GM19467 (cell line): ENCODE results near the gene CNP.

Experiments used
- ATAC-seq: cut with Tn5 transposase; IDR thresholded peaks from one replicate; pipeline ENCODE4 v1.9.1; 2021; ENCODE audit warnings: mild to moderate bottlenecking, moderate library complexity; ENCODE audit not compliant: unreplicated experiment

Gene CNP

DNA sequence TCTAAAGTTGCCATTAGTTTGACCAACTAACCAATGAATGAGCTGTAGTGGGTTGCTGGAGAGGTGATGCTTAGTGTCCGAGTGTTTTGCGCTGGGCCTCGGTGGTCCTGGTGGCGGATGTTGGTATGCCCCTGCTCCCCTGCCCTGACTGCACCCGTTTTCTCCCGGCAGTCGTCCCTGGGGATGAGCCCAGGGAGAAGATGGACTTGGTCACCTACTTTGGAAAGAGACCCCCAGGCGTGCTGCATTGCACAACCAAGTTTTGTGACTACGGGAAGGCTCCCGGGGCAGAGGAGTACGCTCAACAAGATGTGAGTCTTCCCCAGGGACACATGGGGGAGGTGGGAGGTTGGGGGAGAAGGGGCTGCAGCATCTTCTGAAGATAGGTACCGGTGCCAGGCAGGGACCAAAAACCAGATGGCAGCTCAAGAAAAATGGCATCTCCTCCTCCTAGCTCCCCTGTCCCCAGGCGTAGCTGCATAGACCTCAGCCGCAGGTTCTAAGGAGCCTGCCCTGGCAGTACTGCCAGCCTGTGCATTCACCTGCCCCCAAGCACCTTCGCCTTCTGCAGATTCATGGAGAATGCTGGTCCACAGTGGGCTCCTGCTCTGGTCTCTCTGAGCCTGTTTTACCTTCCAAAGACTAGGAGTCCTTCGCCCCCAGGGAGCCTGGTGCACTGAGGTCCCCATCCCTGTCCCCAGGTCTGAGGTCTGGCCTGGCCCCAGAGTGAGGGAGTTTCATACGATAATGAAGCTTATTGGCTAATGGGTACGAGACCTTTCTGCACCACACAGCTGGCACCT lies 5.3 kb downstream of the CNP start:
- ATAC-seq: no peak

DNA sequence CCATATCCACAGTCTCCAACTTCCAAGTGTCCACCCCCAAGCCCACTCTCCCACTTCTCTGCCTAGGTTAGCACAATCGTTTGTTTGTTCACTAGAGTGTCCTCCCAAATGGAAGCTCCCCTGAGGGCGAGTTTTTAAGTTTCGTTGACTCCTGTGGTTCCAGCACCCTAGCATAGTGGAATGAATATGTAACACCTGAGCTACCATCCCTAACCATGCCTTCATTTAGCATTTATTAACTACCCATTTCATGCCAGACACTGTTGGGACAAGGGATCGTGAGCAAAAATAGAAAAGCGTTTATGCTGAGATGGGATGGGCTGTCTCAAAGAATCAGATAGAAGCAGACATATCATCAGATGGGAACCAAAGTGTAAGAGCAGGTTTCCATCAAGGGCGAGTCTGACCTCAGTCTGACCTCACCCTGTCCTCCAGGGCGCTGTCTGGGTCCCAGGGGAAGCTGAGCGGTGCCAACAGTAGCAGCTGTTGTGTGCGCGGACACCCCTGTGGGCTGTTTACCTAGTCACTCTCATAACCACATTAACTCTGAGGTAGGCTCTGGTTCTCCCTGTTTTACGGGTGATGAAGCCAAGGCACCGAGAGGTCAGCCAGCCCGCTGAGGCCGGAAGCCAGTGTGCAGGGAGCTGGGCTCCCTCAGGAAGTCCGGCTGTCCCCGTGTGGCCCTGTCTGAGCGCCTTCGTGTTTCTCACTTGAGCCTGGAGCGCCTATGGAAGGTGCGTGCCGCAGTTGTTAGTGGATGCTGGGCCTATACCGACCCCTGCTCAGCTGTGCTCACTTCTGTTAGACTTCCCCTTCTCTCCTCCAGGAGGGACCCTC lies 6.2 kb downstream of the CNP start:
- no peak for ATAC-seq

DNA sequence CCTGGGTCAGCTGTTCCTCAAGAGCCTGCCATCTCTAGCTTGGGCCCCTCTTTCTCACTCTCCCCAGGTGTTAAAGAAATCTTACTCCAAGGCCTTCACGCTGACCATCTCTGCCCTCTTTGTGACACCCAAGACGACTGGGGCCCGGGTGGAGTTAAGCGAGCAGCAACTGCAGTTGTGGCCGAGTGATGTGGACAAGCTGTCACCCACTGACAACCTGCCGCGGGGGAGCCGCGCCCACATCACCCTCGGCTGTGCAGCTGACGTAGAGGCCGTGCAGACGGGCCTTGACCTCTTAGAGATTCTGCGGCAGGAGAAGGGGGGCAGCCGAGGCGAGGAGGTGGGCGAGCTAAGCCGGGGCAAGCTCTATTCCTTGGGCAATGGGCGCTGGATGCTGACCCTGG lies 6.8 kb downstream of the CNP start:
- ATAC-seq: no peak

DNA sequence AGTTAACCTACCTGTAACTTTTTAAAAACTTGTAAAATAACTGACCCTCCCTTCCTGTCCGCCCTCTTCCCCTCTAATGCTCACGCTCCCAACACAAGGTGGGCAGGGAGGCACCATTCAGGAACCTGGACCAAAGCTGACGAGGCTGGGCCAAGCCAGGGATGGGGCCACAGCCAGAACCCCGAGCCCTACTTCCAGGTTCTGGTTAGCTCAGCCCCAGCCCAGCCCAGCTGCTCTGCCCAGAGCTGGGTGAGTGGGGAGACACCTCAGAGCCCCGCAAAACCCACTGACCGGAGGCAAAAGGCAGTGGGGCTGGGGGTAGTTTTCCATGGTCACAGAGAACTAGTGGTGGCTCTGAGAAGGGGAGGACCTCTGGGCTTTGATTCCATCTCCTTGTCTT lies 7.4 kb downstream of the CNP start:
- ATAC-seq: no peak

DNA sequence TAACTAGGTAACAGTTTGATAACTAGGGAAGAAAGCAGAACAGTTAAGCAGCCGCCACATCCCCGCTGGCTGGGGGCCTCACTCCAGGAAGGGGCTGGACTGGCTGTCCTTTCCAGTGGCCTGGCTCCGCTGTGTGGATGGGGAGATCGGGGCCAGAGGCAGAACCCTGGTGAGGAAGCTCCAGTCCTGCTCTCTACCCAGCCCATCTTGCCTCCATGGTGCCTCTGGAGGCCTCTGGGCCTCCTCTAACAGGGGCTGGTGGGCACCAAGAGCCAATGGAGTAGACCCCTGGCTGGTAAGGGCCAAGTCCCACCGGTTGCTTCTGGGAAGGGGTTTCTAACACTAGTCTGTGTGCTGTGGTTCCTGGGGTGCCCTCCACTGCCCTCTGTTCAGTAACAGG lies 8.1 kb downstream of the CNP start:
- ATAC-seq: no peak

DNA sequence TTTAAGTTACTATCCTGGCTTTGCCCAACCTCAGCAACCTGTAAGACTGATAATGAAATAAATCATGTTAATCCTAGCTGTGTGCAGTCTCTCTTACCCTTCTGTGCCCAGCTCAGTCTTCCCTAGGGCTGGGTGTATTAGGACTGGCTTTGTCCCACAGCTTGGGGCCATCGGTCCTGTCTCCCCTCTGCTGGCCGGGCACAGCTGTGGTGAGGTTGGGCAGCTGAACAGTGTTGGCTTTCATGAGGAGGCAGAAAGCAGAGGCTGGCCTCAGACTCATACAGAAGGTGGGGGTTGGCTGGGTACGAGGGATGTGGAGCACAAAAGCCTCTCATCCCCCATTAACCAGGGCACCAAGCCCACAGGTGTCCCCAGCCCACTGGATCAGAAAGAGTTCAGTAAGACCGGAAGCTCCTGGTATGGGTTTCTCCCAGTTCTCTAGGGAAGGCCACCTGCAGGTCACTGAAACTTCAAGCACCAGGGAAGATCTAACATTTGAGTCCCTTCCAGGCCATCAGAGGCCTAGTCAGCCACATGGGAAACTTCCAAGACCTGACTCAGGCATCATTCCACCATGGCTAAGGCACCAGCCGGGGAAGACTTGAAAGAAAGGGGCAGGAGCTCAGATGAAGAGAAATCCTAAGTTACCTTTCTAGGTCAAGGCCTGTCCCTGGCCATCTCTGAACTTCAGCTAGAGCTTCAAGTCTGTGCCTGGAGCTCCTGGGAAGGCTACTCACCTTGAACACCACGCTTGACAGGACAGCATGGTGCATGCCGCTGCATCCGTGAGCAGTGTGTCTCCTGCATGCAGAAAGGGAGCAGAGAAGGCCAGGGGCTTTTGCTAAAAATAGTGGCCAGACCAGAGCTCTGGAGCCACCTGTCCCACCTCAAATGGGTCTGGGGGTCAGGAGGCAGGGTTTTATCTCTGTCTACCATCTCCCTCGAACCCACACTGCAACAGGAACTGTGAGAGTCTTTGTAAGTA lies 8.8 kb downstream of the CNP start:
- no peak for ATAC-seq

DNA sequence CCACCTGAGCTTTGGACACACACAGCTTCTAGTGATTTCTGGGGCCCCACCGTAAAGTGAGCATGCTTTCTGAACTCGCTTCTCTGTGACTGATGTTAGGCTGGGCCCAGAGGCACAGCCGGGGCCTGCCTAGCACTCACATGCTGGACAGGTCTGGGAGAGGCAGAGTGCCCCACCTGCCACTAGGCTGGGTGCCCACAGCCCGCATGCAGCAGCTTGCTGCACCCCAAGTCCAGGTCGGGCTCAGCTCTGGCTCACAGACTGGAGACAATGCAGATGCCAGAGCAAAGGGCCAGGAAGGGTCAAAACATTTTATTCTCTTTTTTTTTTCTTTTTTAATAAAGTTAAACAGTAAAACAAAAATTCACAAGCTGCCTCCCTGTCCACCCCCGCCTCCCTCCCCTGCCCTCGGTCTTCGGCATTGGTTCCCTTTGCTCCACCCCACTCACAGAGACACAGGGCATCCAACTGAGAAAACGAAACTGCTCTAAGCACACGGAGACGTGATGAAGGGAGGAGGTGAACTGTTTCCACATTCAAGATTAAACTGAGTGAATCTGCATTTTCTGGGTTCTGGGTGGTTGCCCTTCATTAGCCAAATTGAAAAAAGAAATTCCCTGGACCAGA lies 9.7 kb downstream of the CNP start:
- no peak for ATAC-seq

DNA sequence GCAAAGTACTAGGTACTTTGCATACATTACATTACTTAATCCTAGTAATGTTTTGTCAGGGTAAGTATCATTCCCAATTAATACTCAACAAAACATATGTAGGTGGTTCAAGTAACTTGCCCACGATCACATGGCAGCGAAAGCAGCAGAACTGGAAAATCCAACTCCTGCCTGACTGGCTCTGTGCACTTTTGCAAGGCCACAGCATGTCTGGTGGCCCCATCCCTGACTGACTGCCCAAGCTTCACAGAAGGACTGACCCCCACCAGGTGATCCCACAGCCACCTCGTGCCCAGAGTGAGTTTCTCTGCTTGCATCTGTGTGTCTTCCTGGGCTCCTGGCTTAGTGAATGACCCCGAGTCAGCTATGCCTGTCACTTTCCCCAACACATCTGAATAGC lies 11.4 kb downstream of the CNP start:
- no peak for ATAC-seq

DNA sequence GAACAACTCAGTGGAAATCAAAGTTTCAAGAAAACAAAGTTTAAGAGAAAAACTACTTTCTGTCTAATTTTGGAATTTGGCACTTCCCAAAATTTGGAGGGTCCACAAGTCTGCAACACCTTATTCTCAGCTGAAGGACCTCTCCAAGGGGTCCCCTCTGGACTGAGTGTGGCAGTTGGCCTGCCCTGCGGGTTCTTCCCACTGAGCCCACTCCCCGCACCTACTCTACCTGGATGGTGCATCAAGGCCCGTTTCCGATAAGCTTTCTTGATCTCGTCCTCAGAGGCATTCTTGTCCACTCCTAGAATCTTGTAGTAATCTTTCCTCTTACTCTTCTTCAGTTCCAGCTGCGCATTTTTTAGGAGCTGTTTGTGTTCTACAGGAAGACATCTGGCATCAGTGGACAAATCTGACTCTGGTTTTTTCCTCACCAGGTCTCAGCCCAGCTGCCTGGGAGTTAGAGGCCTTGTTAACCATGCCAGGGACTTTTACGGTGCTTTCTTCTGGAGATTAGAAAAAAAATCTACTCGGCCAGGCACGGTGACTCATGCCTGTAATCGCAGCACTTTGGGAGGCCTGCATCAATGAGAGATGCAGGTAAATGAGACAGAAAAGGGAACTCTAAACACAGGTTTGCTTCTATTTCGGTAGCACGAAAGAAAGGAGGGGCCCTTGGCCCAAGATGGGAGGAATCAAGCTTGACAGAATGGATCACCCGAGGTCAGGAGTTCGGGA lies 15.6 kb downstream of the CNP start:
- no peak for ATAC-seq

DNA sequence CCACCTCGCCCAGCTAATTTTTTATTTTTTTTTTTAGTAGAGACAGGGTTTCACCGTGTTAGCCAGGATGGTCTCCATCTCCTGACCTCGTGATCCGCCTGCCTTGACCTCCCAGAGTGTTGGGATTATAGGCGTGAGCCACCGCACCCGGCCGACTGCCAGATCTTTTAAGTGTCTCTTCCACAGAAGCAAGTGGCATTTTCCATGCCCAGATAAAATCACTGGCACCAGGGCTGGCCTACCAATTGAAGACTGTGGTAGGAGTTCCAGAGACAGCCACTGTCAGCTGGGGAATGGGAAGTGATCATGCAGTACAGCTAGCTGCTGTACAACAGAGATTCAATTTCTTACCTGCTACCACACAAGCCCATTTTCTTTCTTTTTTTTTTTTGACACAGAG lies 17.9 kb downstream of the CNP start:
- ATAC-seq: no peak

DNA sequence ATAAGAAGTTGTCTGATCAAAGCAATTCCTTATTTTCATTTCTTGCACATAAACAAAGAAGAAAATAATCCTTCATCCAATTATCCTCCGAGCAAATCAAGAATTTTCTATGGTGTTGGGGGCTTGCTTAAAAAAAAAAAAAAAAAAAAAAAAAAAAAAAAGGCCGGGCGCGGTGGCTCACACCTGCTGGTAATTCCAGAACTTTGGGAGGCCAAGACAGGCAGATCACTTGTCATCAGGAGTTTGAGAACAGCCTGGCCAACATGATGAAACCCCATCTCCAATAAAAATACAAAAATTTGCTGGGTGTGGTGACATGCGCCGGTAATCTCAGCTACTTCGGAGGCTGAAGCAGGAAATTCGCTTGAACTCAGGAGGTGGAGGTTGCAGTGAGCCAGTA lies 19.3 kb downstream of the CNP start:
- ATAC-seq: no peak

DNA sequence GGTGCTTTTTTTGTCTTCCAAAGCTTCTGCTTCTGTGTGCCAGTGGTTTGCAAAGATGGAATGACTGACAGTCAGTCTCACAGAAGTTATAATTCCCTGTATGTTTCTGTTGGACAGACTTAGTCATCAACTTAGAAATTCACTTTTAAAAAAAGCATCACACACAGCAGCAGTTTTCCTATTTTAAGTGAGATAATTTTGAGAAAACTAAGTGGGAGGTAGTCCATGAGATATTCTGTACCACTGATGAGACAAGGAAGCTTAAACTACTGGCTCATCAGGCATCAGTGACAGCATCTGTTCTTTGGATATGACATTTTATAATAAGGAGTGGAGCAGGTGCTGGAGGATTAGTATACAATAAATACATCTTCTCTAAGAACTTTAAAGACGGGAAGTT lies 20.0 kb downstream of the CNP start:
- ATAC-seq: no peak

DNA sequence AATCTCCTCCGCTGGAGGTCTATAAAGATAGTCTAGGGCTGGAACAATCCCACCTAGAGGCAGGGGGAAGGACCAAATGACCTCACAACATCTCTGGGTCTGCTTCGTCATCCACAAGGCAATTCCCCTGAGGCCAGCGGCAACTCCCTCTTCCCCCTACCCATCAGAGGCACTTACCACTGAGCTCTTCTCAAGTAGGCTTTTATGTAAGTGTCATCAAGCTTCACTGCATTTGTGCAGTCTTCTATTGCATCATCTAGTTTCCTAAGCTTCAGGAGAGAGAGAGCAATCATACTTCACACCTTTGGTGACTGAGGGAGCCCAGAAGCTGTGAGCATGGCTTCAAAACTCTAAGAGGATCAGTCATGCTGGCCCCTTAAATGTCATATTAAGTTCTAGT lies 21.0 kb downstream of the CNP start:
- ATAC-seq: no peak

DNA sequence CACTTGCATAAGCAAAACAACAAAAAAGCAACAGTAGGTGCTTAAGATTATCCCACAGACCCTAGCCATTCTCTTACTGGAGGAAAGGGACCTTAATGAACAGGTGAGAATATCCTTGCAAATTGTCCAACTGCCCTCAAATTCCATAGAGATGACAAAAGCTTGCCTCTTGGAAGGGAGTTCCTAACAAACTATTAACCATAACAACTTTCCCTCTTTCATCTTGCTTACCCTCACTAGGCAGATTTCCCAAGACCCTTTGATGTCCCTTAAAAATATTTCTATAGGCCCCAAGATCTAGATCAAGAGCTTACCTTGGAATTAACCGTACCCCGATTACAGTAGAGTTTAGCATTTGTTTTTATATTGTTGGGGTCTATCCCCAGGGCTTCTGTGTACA lies 21.8 kb downstream of the CNP start:
- no peak for ATAC-seq

DNA sequence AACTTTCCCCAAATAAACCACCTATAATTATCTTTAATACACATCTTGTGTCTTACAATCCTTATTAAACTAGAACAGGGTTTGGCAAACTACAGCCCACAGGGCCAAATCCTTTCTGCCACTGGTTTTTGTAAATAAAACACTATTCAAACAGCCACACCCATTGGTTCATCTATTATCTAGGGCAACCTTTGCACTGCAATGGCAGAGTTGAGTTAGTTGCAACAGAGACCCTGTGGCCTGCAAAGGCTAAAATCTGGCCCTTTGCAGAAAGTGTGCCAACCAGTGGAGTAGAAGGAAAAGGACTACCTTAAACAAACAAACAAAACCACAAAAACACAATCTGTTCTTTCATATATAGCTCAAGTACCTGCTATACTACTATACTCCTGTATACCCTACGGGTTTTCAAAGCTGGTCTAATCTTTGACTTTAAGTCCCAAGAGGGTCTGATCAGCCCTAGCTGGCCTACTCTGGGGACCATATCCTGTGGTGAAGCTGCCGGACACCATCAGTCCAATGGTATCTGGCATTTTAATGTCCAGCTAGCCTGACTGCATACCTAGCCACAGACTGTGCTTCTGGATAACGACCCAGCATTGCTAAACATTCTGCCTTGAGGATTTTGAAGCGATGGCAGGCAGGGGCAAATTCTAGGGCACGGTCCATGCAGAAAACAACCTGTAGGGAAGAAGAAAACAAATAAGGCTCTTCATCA lies 23.3 kb downstream of the CNP start:
- no peak for ATAC-seq

DNA sequence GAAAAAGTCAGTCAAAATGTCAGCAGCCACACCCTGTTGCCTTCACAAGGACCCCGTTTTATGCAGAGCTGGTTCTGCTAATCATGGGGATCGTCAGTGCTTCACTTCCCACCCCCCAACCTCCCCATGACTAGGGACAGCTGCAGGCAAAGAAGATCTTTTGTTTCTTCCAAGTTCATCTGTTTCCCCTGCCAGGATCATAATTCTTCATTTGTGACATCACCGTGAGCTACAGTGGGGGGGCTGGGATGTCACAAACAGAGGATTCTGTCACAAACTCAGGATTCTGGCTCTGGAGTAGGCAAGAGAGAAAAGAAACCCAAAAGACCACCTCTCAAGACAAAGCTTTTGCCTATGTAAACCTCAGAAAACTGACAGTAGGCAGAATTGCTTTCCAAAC lies 26.0 kb downstream of the CNP start:
- no peak for ATAC-seq

DNA sequence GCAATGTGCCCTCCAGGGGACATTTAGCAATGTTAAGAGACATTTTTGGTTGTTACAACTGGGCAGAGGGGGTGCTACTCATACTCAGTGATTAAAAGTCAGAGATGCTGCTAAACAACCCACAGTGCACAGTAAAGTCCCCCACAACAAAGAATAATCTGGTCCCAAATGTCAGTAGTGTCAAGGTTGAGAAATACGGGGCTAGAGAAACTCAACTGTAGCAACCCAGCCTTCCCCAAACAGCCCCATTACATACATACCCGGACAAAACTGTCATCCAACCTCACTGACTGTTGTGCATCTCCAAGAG lies 30.2 kb downstream of the CNP start:
- no peak for ATAC-seq

DNA sequence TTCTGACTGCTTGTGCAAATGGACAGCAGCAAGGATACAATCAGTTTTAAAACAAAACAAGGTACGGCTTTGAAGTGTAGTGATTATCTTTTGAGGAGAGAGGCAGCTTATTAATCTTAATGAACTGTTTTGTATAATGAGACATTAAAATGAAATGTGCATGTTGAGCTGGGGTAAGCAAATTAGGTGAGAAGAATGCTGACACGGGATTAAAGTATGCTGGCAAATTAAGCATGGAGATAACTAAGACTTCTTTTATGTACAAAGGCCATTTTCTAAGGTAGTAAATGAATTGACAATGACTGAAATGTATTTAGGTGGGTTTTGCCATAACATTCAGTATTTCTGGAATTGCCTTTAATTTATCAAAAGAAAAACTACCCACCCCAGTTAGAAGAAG lies 31.9 kb downstream of the CNP start:
- ATAC-seq: no peak

DNA sequence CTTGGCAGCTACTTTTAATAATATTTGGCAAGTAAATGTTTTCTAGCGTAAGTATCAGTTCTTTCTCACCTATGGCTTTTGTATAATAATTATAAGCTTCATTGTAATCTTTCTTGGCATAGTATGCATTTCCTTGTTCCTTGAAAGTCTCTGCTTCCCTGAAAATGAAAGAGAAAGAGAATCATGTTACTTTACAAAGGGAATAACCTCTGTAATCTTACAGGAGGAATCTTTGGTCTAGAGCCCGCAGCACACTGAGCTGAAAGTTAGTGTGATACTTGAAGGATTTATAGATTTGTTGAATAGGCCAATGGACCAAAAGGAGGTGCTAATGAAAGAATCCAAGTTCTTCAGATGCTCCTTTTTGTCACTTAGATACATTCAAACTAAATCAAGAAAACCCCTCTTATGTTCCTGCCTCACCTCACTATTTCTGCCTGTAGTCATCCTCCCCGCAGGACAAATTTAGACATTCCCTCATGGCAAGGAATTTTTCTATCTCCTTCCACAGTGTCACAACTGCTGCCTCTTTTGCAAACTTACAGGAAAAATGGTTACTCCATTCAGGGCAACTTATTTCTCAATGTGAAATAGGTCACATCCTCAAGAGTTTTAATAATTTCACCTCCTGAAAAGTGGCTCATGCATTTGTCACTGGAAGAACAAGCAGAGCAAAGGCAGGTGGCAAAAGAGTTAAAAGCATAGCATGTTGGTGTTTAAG lies 34.0 kb downstream of the CNP start:
- ATAC-seq: no peak
